Liver (tissue), 3 donors: ENCODE measurements around the gene USP11.

Source experiments
- CTCF ChIP-seq: fragments of 150-350 bp; IDR thresholded peaks from 2 replicates; pipeline ENCODE4 v1.5.1; 2017; ENCODE audit warnings: improper control_type of control experiment, low read depth, low read length; ENCODE audit not compliant: missing input control
- GABPA ChIP-seq, 2 donors: IDR thresholded peaks in 1 of 2; conservative IDR thresholded peaks in 1 of 2; 2 replicates each; pipeline ENCODE4 v1.6.1; 2016; ENCODE audit warnings: antibody characterized with exemption in 2 of 2, mild to moderate bottlenecking in 1 of 2, moderate library complexity in 1 of 2
- RAD21 ChIP-seq, 2 donors: IDR thresholded peaks; 2 replicates each; pipeline ENCODE4 v1.6.1; 2016; ENCODE audit warnings: antibody characterized with exemption in 2 of 2, mild to moderate bottlenecking in 2 of 2
- donor health status: healthy.
- donor health status: healthy.

GRCh38 chrX:47202877-47203276 lies 29.9 kb upstream of the USP11 start:
- TF ChIP-seq RAD21 (IDR thresholded peaks at IDR 0.05) (no peak), CTCF (no peak), GABPA (IDR thresholded peaks at IDR 0.05 in 1 of 2, conservative IDR thresholded peaks at IDR 0.05 in 1 of 2) (no peak)
